Loucy (cell line): ENCODE measurements around the gene PGBD5.

Experiments used
- H2AFZ ChIP-seq: fragments of 200-600 bp; sonication (generic); 2 replicates; pipeline ENCODE4 v1.6.0; 2016; ENCODE audit warnings: antibody characterized with exemption, mild to moderate bottlenecking, low read length, moderate library complexity
- H3F3A ChIP-seq: fragments of 200-600 bp; 2 replicates; pipeline ENCODE4 v1.6.0; 2016; ENCODE audit warnings: antibody characterized with exemption, low read depth, mild to moderate bottlenecking
- H3K27me3 ChIP-seq: fragments of 200-600 bp; sonication (generic); 2 replicates; pipeline ENCODE4 v1.6.1; 2014; ENCODE audit warnings: low read length, mild to moderate bottlenecking; ENCODE audit not compliant: insufficient read depth, poor library complexity, severe bottlenecking
- H3K36me3 ChIP-seq: fragments of 200-600 bp; sonication (generic); 2 replicates; pipeline ENCODE4 v1.6.1; 2016; ENCODE audit warnings: low read length; ENCODE audit not compliant: insufficient read depth
- H3K4me1 ChIP-seq: fragments of 200-600 bp; sonication (generic); 2 replicates; pipeline ENCODE4 v1.5.1; 2014; ENCODE audit warnings: low read length, mild to moderate bottlenecking; ENCODE audit not compliant: insufficient read depth, poor library complexity, severe bottlenecking
- H3K4me2 ChIP-seq: fragments of 200-600 bp; sonication (generic); 2 replicates; pipeline ENCODE4 v1.6.0; 2014; ENCODE audit warnings: antibody characterized with exemption, low read length, low read depth, mild to moderate bottlenecking; ENCODE audit not compliant: poor library complexity, severe bottlenecking
- H3K4me3 ChIP-seq: fragments of 200-600 bp; sonication (generic); 2 replicates; pipeline ENCODE4 v1.5.1; 2014; ENCODE audit warnings: low read length, mild to moderate bottlenecking, mixed read lengths; ENCODE audit not compliant: poor library complexity, severe bottlenecking
- H3K79me2 ChIP-seq: fragments of 200-600 bp; sonication (generic); 2 replicates; pipeline ENCODE4 v1.6.1; 2014; ENCODE audit warnings: low read length; ENCODE audit not compliant: insufficient read depth
- H3K9ac ChIP-seq: fragments of 200-600 bp; sonication (generic); 2 replicates; pipeline ENCODE4 v1.6.0; 2014; ENCODE audit warnings: mild to moderate bottlenecking, low read depth, low read length, moderate library complexity; ENCODE audit not compliant: poor library complexity, severe bottlenecking
- H3K9me2 ChIP-seq: fragments of 200-600 bp; sonication (generic); replicated peaks from 2 replicates; pipeline ENCODE4 v1.6.1; 2016; ENCODE audit warnings: low read depth, low read length, mixed read lengths
- H3K9me3 ChIP-seq: fragments of 200-600 bp; sonication (generic); 2 replicates; pipeline ENCODE4 v1.6.1; 2014; ENCODE audit warnings: mild to moderate bottlenecking, antibody characterized with exemption, low read length, low read depth; ENCODE audit not compliant: insufficient read depth
- H4K20me1 ChIP-seq: fragments of 200-600 bp; sonication (generic); 2 replicates; pipeline ENCODE4 v1.6.0; 2014; ENCODE audit warnings: antibody characterized with exemption, low read length, mild to moderate bottlenecking; ENCODE audit not compliant: insufficient read depth, poor library complexity, severe bottlenecking
- EZH2phosphoT487 ChIP-seq: fragments of 200-600 bp; IDR thresholded peaks from 2 replicates; pipeline ENCODE4 v1.6.1; 2018; ENCODE audit warnings: antibody characterized with exemption, mild to moderate bottlenecking, moderate library complexity, borderline replicate concordance
- TF ChIP-seq, protein P1 (sequence below): fragments of 200-600 bp; sonication (generic); conservative IDR thresholded peaks from 2 replicates; pipeline ENCODE4 v1.5.1; 2014; ENCODE audit warnings: mild to moderate bottlenecking, antibody characterized with exemption, low read length

The PGBD5 gene

GRCh38 chr1:230383425-230383824 is 42.7 kb downstream of the PGBD5 start:
- TF ChIP-seq, protein P1, sequence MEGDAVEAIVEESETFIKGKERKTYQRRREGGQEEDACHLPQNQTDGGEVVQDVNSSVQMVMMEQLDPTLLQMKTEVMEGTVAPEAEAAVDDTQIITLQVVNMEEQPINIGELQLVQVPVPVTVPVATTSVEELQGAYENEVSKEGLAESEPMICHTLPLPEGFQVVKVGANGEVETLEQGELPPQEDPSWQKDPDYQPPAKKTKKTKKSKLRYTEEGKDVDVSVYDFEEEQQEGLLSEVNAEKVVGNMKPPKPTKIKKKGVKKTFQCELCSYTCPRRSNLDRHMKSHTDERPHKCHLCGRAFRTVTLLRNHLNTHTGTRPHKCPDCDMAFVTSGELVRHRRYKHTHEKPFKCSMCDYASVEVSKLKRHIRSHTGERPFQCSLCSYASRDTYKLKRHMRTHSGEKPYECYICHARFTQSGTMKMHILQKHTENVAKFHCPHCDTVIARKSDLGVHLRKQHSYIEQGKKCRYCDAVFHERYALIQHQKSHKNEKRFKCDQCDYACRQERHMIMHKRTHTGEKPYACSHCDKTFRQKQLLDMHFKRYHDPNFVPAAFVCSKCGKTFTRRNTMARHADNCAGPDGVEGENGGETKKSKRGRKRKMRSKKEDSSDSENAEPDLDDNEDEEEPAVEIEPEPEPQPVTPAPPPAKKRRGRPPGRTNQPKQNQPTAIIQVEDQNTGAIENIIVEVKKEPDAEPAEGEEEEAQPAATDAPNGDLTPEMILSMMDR, result no peak
- no peak for TF ChIP-seq EZH2phosphoT487
- Histone ChIP-seq H3K4me2 (no peak overlapping the region), H3K9me3 (no peaks in the 10 kb centered on the region), H3F3A (no peaks in the 10 kb centered on the region), H3K9me2 (no peaks in the 10 kb centered on the region), H2AFZ (no peak overlapping the region), H3K27me3 (no peaks in the 10 kb centered on the region), H3K9ac (no peak overlapping the region), H3K36me3 (no peaks in the 10 kb centered on the region), H3K79me2 (no peaks in the 10 kb centered on the region), H4K20me1 (no peaks in the 10 kb centered on the region), H3K4me3 (no peak overlapping the region), H3K4me1 (no peaks in the 10 kb centered on the region)

GRCh38 chr1:230382001-230382491 is 44.1 kb downstream of the PGBD5 start:
- no peaks in the 10 kb centered on the region for H4K20me1 ChIP-seq
- no peaks in the 10 kb centered on the region for H3K27me3 ChIP-seq
- H3F3A ChIP-seq, result no peaks in the 10 kb centered on the region
- H3K79me2 ChIP-seq, result no peaks in the 10 kb centered on the region
- TF ChIP-seq, protein P1, result no peak
- no peak for TF ChIP-seq EZH2phosphoT487
- H3K9me2 ChIP-seq, result no peaks in the 10 kb centered on the region
- H3K9ac ChIP-seq, result no peak overlapping the region
- no peak overlapping the region for H3K4me2 ChIP-seq
- no peaks in the 10 kb centered on the region for H3K36me3 ChIP-seq
- H2AFZ ChIP-seq, result no peak overlapping the region
- H3K9me3 ChIP-seq, result no peaks in the 10 kb centered on the region
- H3K4me3 ChIP-seq, result no peak overlapping the region
- no peaks in the 10 kb centered on the region for H3K4me1 ChIP-seq

GRCh38 chr1:230381585-230381984 is 44.5 kb downstream of the PGBD5 start:
- no peak overlapping the region for H2AFZ ChIP-seq
- H3K9me2 ChIP-seq, result no peaks in the 10 kb centered on the region
- H3K79me2 ChIP-seq, result no peaks in the 10 kb centered on the region
- no peak overlapping the region for H3K9ac ChIP-seq
- no peaks in the 10 kb centered on the region for H3K4me1 ChIP-seq
- TF ChIP-seq, protein P1, result no peak
- no peak overlapping the region for H3K4me2 ChIP-seq
- H3F3A ChIP-seq, result no peaks in the 10 kb centered on the region
- no peak overlapping the region for H3K4me3 ChIP-seq
- no peaks in the 10 kb centered on the region for H4K20me1 ChIP-seq
- no peaks in the 10 kb centered on the region for H3K27me3 ChIP-seq
- H3K9me3 ChIP-seq, result no peaks in the 10 kb centered on the region
- H3K36me3 ChIP-seq, result no peaks in the 10 kb centered on the region
